ENCODE data around the gene NRIP1. TPM values are rescaled to one million over a fixed set of nuclear protein-coding genes. Genes with fewer than 3 reads are reported as not detected.

Gene NRIP1
- total RNA-seq, 1 experiment from 2014 or later = 10.3 TPM

- TF ChIP-seq CTCF (IDR thresholded peaks at IDR 0.05) (no peak), ESRRA (CRISPR knock-in tag; IDR thresholded peaks at IDR 0.05; ENCODE audit: borderline replicate concordance) (no peak), SMAD3 (CRISPR knock-in tag; IDR thresholded peaks at IDR 0.05; ENCODE audit: borderline replicate concordance) (no peak), CREB1 (CRISPR knock-in tag; IDR thresholded peaks at IDR 0.05) (no peak), ZSCAN18 (CRISPR knock-in tag; IDR thresholded peaks at IDR 0.05) (no peak), ZNF671 (CRISPR knock-in tag; IDR thresholded peaks at IDR 0.05) (no peak)
Observed at GRCh38 chr21:14955936-14956520, 108.8 kb downstream of the NRIP1 start (continued).

GRCh38 chr21:14952916-14953315 is 111.9 kb downstream of the NRIP1 start:
- Mint-ChIP-seq H3K9me3 (peaks cover 15% of the 10 kb centered on the region), H3K4me1 (peaks cover under 1% of the 10 kb centered on the region; the same call in 1 of the 2 replicates), H3K27ac (no peak overlapping the region), H3K27me3 (ENCODE audit: low read depth) (no peaks in the 10 kb centered on the region; the same call in 1 of the 2 replicates), H3K4me3 (no peak overlapping the region), H3K36me3 (peaks cover 6% of the 10 kb centered on the region)
- TF ChIP-seq TEAD4 (CRISPR knock-in tag; IDR thresholded peaks at IDR 0.05) (no peak), SOX15 (CRISPR knock-in tag; IDR thresholded peaks at IDR 0.05) (no peak), SMAD3 (CRISPR knock-in tag; IDR thresholded peaks at IDR 0.05; ENCODE audit: borderline replicate concordance) (no peak), MAX (CRISPR knock-in tag; IDR thresholded peaks at IDR 0.05) (no peak), ZNF317 (CRISPR knock-in tag; IDR thresholded peaks at IDR 0.05; ENCODE audit: borderline replicate concordance, low read depth) (no peak), ZMAT4 (CRISPR knock-in tag; IDR thresholded peaks at IDR 0.05) (no peak), RORB (CRISPR knock-in tag; IDR thresholded peaks at IDR 0.05) (no peak), ZBTB21 (CRISPR knock-in tag; IDR thresholded peaks at IDR 0.05; ENCODE audit: borderline replicate concordance) (no peak), ETV6 (CRISPR knock-in tag; IDR thresholded peaks at IDR 0.05) (no peak), GABPB1 (CRISPR knock-in tag; IDR thresholded peaks at IDR 0.05) (no peak), NR1H2 (CRISPR knock-in tag; IDR thresholded peaks at IDR 0.05) (no peak), JAZF1 (CRISPR knock-in tag; IDR thresholded peaks at IDR 0.05) (no peak), ZNF232 (CRISPR knock-in tag; IDR thresholded peaks at IDR 0.05) (no peak)
- ATAC-seq = no peak
- CTCF ChIA-PET = no interaction called here
- DNase-seq (ENCODE audit: low spot score) = no peak
- POLR2A ChIA-PET = no interaction called here

GRCh38 chr21:14949603-14950002 is 115.2 kb downstream of the NRIP1 start:
- ChIA-PET POLR2A (no interaction called here), CTCF (no interaction called here)
- ATAC-seq (no peak), DNase-seq (ENCODE audit: low spot score) (no peak)
- Mint-ChIP-seq H3K4me3 (no peak overlapping the region), H3K27me3 (ENCODE audit: low read depth) (no peaks in the 10 kb centered on the region; the same call in 1 of the 2 replicates), H3K9me3 (peaks cover 15% of the 10 kb centered on the region), H3K27ac (no peak overlapping the region), H3K36me3 (peaks cover 6% of the 10 kb centered on the region), H3K4me1 (peaks cover 7% of the 10 kb centered on the region)
- TF ChIP-seq CBFB (CRISPR knock-in tag; IDR thresholded peaks at IDR 0.05; ENCODE audit: low read depth) = no peak
- TF ChIP-seq SMAD4 (CRISPR knock-in tag; IDR thresholded peaks at IDR 0.05) = no peak
- TF ChIP-seq ZNF232 (CRISPR knock-in tag; IDR thresholded peaks at IDR 0.05) = no peak
- no peak for TF ChIP-seq EMX1 (CRISPR knock-in tag; IDR thresholded peaks at IDR 0.05)
- no peak for TF ChIP-seq FOXK1 (CRISPR knock-in tag; IDR thresholded peaks at IDR 0.05)
- TF ChIP-seq SOX15 (CRISPR knock-in tag; IDR thresholded peaks at IDR 0.05) = no peak
